HepG2 (cell line): ENCODE data around the gene TIMM23B. TPM values are rescaled to one million over a fixed set of nuclear protein-coding genes. Genes with fewer than 3 reads are reported as not detected.
"Not testable (repeated sequence)": the region's sequence is repeated elsewhere in the genome, so short reads cannot be mapped to it uniquely, and the experiment has no call there.

Source experiments
- ATAC-seq: fragments of 200-7000 bp; cut with Tn5 transposase; 3 replicates; pipeline ENCODE4 v1.9.1; 2020; ENCODE audit warnings: mild to moderate bottlenecking, moderate library complexity
- BruUV-seq: library from RNA; stranded (reverse); fragments of 400-500 nt; replicated peaks from 2 replicates; lab custom pipeline; 2021; lab: Mats Ljungman, UMichigan
- CTCF ChIA-PET: fragments of 300-600 bp; formaldehyde crosslinking; extraction: SDS; loops from one replicate; lab custom pipeline; 2021; ENCODE audit warnings: low total read pairs, inconsistent platforms, low intra/inter-chr PET ratio; lab: Yijun Ruan, JAX
- POLR2A ChIA-PET: fragments of 350-600 bp; sonication (Branson Sonifier 250); formaldehyde crosslinking; loops from one replicate; lab custom pipeline; 2020; ENCODE audit warnings: antibody characterized with exemption, inconsistent platforms; lab: Yijun Ruan, JAX
- DNase-seq: peaks from one replicate; pipeline ENCODE4 v3.0.0-alpha.2; 2015; ENCODE audit warnings: low spot score
- FAIRE-seq: peaks from 3 replicates; lab custom pipeline; 2011; peaks lifted over from hg19 to GRCh38; lab: Jason Lieb, UNC
- H2AFZ ChIP-seq: one replicate; pipeline ENCODE4 v1.6.1; 2011; ENCODE audit warnings: low read length, inconsistent platforms
- H3K27ac ChIP-seq: fragments of 300-600 bp; 3 replicates; pipeline ENCODE4 v1.8.0; 2011; ENCODE audit warnings: mixed run types, mild to moderate bottlenecking, mixed read lengths, low read length, inconsistent platforms; ENCODE audit not compliant: insufficient read depth; ENCODE audit errors: extremely low read length
- H3K27me3 ChIP-seq, 2 experiments: fragments of 200-600 bp in 1 of 2; 2 replicates in 1 of 2; 3 replicates in 1 of 2; pipeline versions ENCODE4 v1.6.0 to v1.8.0; 2011; ENCODE audit warnings: low read length in 2 of 2, mild to moderate bottlenecking in 2 of 2, moderate library complexity in 2 of 2, inconsistent platforms in 1 of 2; ENCODE audit not compliant: insufficient read depth in 2 of 2, control insufficient read depth in 1 of 2
- H3K36me3 ChIP-seq, 2 experiments: fragments of 200-600 bp in 1 of 2; replicated peaks in 1 of 2; 2 replicates in 1 of 2; 3 replicates in 1 of 2; pipeline versions ENCODE4 v1.5.1 to v1.8.0; 2011; ENCODE audit warnings: low read length in 2 of 2, inconsistent platforms in 1 of 2; ENCODE audit not compliant: insufficient read depth in 2 of 2, control insufficient read depth in 1 of 2
- H3K4me1 ChIP-seq: 2 replicates; pipeline ENCODE4 v1.5.1; 2012; ENCODE audit warnings: low read length, inconsistent platforms; ENCODE audit not compliant: insufficient read depth
- H3K4me2 ChIP-seq: 2 replicates; pipeline ENCODE4 v1.6.0; 2011; ENCODE audit warnings: low read depth, low read length, inconsistent platforms
- H3K4me3 ChIP-seq, 3 experiments: fragments of 200-600 bp in 1 of 3; sonication (generic), shearing (Covaris generic) in 1 of 3; replicated peaks in 1 of 3; 2 replicates each; pipeline ENCODE4 v1.5.1; 2011 to 2016; ENCODE audit warnings: low read length in 3 of 3, inconsistent platforms in 2 of 3, low read depth in 2 of 3, mild to moderate bottlenecking in 2 of 3, control low read depth in 1 of 3, mixed read lengths in 1 of 3; ENCODE audit not compliant: insufficient read depth in 1 of 3
- H3K79me2 ChIP-seq: one replicate; pipeline ENCODE4 v1.6.1; 2011; ENCODE audit warnings: low read length, inconsistent platforms; ENCODE audit not compliant: insufficient read depth
- H3K9ac ChIP-seq: 2 replicates; pipeline ENCODE4 v1.6.0; 2011; ENCODE audit warnings: mild to moderate bottlenecking, low read depth, low read length, inconsistent platforms; ENCODE audit not compliant: insufficient read depth
- H3K9me3 ChIP-seq: 2 replicates; pipeline ENCODE4 v1.5.1; 2012; ENCODE audit warnings: mild to moderate bottlenecking, low read length
- H4K20me1 ChIP-seq: 2 replicates; pipeline ENCODE4 v1.6.0; 2011; ENCODE audit warnings: inconsistent platforms, mild to moderate bottlenecking, low read length, moderate library complexity; ENCODE audit not compliant: insufficient read depth
- ZNF629 ChIP-seq: sonication (generic); formaldehyde crosslinking; conservative IDR thresholded peaks from 2 replicates; pipeline ENCODE4 v1.5.0; 2020; ENCODE audit warnings: missing genetic modification reagents
- WGBS: methylation state at CpG from one replicate; pipeline ENCODE4 v1.1.6; 2017; ENCODE audit warnings: low lambda C conversion rate; 5-methylcytosine and 5-hydroxymethylcytosine counted together
- in situ Hi-C: cut with HindIII; loops from 2 replicates; pipeline ENCODE4 v1.10.0; 2017; ENCODE audit warnings: low pct_unique_long_range_greater_than_20kb; ENCODE audit not compliant: extremely low pct_ligation_motif_present
- intact Hi-C: fragments of 100-400 bp; cut with micrococcal nuclease; formaldehyde crosslinking; loops from one replicate; pipeline ENCODE4 v1.10.0; 2022; ENCODE audit not compliant: unreplicated experiment
- polyA plus RNA-seq, 8 experiments: library from polyadenylated mRNA; depleted of rRNA in 3 of 8; stranded (reverse) in 7 of 8; unstranded in 1 of 8; fragments of >200 nt; fragmentation: Illumina TruSeq in 4 of 8; extraction: Trizol in 4 of 8; gene quantifications; 2 replicates each; pipeline versions ENCODE4 v1.2.1 to v1.2.3, GENCODE V29; 2011 to 2016; ENCODE audit warnings: low read depth in 4 of 8, missing spikeins in 1 of 8, mixed read lengths in 1 of 8; ENCODE audit not compliant: insufficient read depth in 1 of 8
- total RNA-seq, 5 experiments: library from RNA; depleted of rRNA; stranded (reverse); fragments of >200 nt; fragmentation: Illumina TruSeq; extraction: Trizol; gene quantifications; 2 replicates each; pipeline ENCODE4 v1.2.3, GENCODE V29; 2016; ENCODE audit warnings: low read depth in 1 of 5

Gene TIMM23B
- total and polyA plus RNA-seq, 2 of the 13 experiments (the other 11 are each of a cell fraction or from before 2014, with no cell fraction given): 10.8 to 13.0 TPM

- H3K79me2 ChIP-seq, in situ Hi-C loops, H3K4me3 ChIP-seq, DNase-seq, H3K27me3 ChIP-seq, intact Hi-C loops, H3K4me2 ChIP-seq, H3K9ac ChIP-seq, POLR2A ChIA-PET, H3K36me3 ChIP-seq, ATAC-seq, H4K20me1 ChIP-seq, FAIRE-seq, H3K27ac ChIP-seq, CTCF ChIA-PET, H2AFZ ChIP-seq, BruUV-seq, H3K9me3 ChIP-seq, H3K4me1 ChIP-seq: not testable (repeated sequence)
- 81% methylated on average over 4 of the region's 5 CpGs for WGBS
These were observed 75.8 kb downstream of the TIMM23B start for GRCh38 chr10:50017646-50018045.

DNA sequence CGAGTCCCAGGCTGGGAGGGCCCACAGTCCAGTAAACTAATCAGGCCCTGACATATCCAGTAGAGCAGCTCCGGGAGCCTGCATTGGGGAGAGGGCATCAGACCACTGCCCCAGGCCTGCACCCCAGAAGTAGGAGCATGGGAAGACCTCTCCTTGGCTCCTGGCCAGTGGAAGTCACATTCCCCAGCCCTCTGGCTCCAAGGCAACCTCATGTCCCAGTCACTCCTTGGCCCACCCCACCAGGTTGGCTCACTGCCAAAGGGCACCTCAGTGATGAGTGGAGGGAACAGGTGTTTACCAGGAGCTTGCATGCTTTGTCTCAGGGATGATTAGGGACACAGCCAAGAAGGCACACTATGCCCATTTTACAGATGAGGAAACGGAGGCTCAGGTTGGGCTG is 77.4 kb downstream of the TIMM23B start:
- in situ Hi-C loops, H3K79me2 ChIP-seq, H3K27me3 ChIP-seq, DNase-seq, POLR2A ChIA-PET, H3K4me3 ChIP-seq, CTCF ChIA-PET, H3K9ac ChIP-seq, H3K4me1 ChIP-seq, ATAC-seq, H3K27ac ChIP-seq, intact Hi-C loops, H2AFZ ChIP-seq, FAIRE-seq, H3K9me3 ChIP-seq, H3K36me3 ChIP-seq, BruUV-seq, H4K20me1 ChIP-seq, H3K4me2 ChIP-seq: not testable (repeated sequence)
- WGBS: no CpG with 5 or more reads among the region's 3 CpGs
- TF ChIP-seq ZNF629 (CRISPR knock-in tag): peak; percentile 77

GRCh38 chr10:50020451-50021024 is 78.7 kb downstream of the TIMM23B start:
- H3K36me3 ChIP-seq, H3K9ac ChIP-seq, ATAC-seq, H3K27ac ChIP-seq, FAIRE-seq, intact Hi-C loops, H4K20me1 ChIP-seq, BruUV-seq, H3K79me2 ChIP-seq, CTCF ChIA-PET, DNase-seq, H3K4me3 ChIP-seq, H3K4me2 ChIP-seq, H3K9me3 ChIP-seq, H2AFZ ChIP-seq, H3K27me3 ChIP-seq, POLR2A ChIA-PET, in situ Hi-C loops, H3K4me1 ChIP-seq: not testable (repeated sequence)
- 42% methylated on average over 2 of the region's 13 CpGs for WGBS
